ENCODE results near the gene FAM163A.

DNA sequence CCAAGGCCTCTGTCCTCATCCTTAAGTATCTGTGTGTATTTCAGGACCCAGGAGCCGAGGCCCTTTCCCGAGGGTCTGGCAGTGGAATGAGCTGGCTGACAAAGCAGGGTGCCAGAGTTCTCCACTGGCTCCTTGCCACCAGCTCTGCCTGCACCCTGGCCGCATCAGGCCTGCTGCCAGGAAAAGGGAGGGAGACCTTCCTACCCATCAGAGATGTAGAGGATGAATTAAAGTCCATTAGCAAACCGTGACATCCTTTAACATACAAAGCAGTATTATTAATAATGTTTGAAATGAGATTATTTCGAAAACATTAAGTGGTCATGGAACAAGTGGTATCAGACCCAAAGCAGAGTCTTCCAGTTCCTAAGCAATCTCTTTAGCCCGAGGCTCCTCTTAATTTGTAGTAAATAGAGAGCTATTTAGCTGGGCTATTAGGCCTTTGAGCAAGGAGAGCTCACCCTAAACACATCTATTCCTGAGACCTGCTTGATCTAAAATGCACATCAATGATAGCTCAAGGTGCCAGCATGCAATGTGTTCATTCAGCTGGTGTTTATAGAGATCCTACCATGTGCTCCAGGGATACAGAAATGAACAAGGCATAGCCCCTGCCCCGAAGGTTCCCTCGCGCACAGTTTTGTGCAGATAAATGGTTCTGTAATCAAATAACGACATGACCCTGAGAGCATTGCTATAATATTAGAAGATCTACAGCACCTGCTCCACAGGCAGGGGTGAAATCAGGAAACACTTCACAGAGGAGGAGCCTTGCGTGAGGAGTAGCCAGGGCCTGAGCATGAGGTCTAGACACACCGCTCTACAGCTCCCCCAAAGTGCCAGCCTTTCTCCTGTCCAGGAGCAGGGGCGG, 44.0 kb downstream of the FAM163A start:
- no peak for TF ChIP-seq CTCF (conservative IDR thresholded peaks at IDR 0.05)
- TF ChIP-seq ZFX (IDR thresholded peaks at IDR 0.05): no peak
